Muscle of leg (tissue), 16 donors: ENCODE data around the gene PHKA1. TPM values are rescaled to one million over a fixed set of nuclear protein-coding genes. Genes with fewer than 3 reads are reported as not detected.
A peak's percentile ranks its signal among the peaks of the same experiment; 100 is the strongest.
"Not testable (repeated sequence)": the region's sequence is repeated elsewhere in the genome, so short reads cannot be mapped to it uniquely, and the experiment has no call there.

Experiments
- DNase-seq: peaks from one replicate; pipeline ENCODE4 v3.0.0; 2013
- H3K27ac ChIP-seq: one replicate; pipeline ENCODE4 v1.5.1; 2013; ENCODE audit warnings: mild to moderate bottlenecking, low read length, control low read depth
- H3K27me3 ChIP-seq: one replicate; pipeline ENCODE4 v1.6.1; 2013; ENCODE audit warnings: low read length; ENCODE audit not compliant: control insufficient read depth, insufficient read depth
- H3K36me3 ChIP-seq: one replicate; pipeline ENCODE4 v1.6.1; 2013; ENCODE audit warnings: low read length; ENCODE audit not compliant: control insufficient read depth, insufficient read depth
- H3K4me1 ChIP-seq: one replicate; pipeline ENCODE4 v1.6.1; 2013; ENCODE audit warnings: low read length; ENCODE audit not compliant: control insufficient read depth, insufficient read depth
- H3K4me3 ChIP-seq: one replicate; pipeline ENCODE4 v1.5.1; 2013; ENCODE audit warnings: low read length, control low read depth
- H3K9me3 ChIP-seq: replicated peaks from 2 replicates; pipeline ENCODE4 v1.6.1; 2013; ENCODE audit warnings: low read depth, low read length; ENCODE audit not compliant: control insufficient read depth
- WGBS: methylation state at CpG from one replicate; pipeline ENCODE4 v1.1.5; 2013; ENCODE audit warnings: missing lambda C conversion rate; ENCODE audit not compliant: insufficient coverage; 5-methylcytosine and 5-hydroxymethylcytosine counted together
- long read RNA-seq, 11 donors: transcript quantifications; one replicate each; lab custom pipeline, GENCODE V29; 2026
- polyA plus RNA-seq, 8 donors: library from polyadenylated mRNA; unstranded; fragments of 120-200 nt; gene quantifications; one replicate each; pipeline versions ENCODE4 v1.2.1 to v1.2.3, GENCODE V29; 2013; ENCODE audit warnings: inconsistent platforms in 1 of 8, low replicate concordance in 1 of 8; ENCODE audit not compliant: insufficient read length in 8 of 8, insufficient read depth in 1 of 8
- total RNA-seq: library from RNA; stranded (reverse); fragments of 120-200 nt; gene quantifications from one replicate; pipeline ENCODE4 v1.2.4, GENCODE V29; 2013

PHKA1 gene
- total RNA-seq (2.7 TPM), polyA plus RNA-seq (1 to 10 TPM; 2.0 to 3.8 (median 3.1) TPM)
- long read RNA-seq, donor 1 = 0 reads
- long read RNA-seq, donor 2 = 0 reads
- long read RNA-seq, donor 3, full-length matches to known transcripts = 1 of 1 reads
- long read RNA-seq, donor 3, partial matches to known transcripts = 0 of 1 reads
- long read RNA-seq, donor 3, other reads (novel, unspliced or antisense) = 0 of 1 reads
- long read RNA-seq, donor 4 = 0 reads
- long read RNA-seq, donor 5 = 0 reads
- long read RNA-seq, donor 6 = 0 reads
- long read RNA-seq, donor 7 = 0 reads
- long read RNA-seq, donor 8 = 0 reads
- long read RNA-seq, donor 9 = 0 reads
- long read RNA-seq, donor 10 = 0 reads
- long read RNA-seq, donor 11 = 0 reads

- not testable (repeated sequence) for H3K36me3 ChIP-seq, H3K9me3 ChIP-seq, H3K4me1 ChIP-seq
- DNase-seq = peak; percentile 38
- H3K27me3 ChIP-seq = peaks cover 16% of the 10 kb centered on the region
- H3K27ac ChIP-seq = peak within 1 kb of the TSS; percentile 69
- peak within 1 kb of the TSS; percentile 46 for H3K4me3 ChIP-seq
- 34% methylated on average over 71 of the region's 80 CpGs for WGBS
These were observed at the start of gene PHKA1 for GRCh38 chrX:72713599-72714477. TSS of gene PHKA1 (minus strand) at chrX:72714306. CDS start at chrX:72713880, 426 bp downstream.

- H3K9me3 ChIP-seq, H3K4me3 ChIP-seq, H3K27me3 ChIP-seq, H3K36me3 ChIP-seq, H3K4me1 ChIP-seq, DNase-seq, H3K27ac ChIP-seq: not testable (repeated sequence)
- WGBS = no CpG with 5 or more reads among the region's 9 CpGs
These were observed 46.3 kb upstream of the PHKA1 start for GRCh38 chrX:72760454-72760853.

DNA sequence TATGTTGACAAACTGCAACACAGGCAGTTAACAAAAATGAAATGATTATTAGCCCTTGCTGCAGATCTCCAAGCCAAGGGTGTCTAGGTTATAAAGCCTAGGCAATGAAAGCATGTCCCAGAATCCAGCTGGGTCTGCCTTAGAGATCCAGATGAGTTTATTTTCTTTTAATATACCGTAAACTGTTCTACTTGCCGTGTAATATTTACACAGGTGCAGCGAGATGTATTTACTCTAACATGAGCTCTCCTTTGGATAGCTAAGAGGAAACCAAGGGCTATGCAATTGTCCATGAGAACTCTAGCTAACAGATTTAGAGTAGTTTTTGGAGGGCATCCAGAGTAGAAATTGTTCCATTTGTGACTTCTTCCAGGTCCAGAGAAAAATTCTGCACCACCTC is 34.4 kb upstream of the PHKA1 start:
- not testable (repeated sequence) for H3K27ac ChIP-seq, H3K9me3 ChIP-seq, H3K27me3 ChIP-seq, H3K36me3 ChIP-seq, H3K4me1 ChIP-seq, DNase-seq, H3K4me3 ChIP-seq
- no CpG with 5 or more reads among the region's 3 CpGs for WGBS

DNA sequence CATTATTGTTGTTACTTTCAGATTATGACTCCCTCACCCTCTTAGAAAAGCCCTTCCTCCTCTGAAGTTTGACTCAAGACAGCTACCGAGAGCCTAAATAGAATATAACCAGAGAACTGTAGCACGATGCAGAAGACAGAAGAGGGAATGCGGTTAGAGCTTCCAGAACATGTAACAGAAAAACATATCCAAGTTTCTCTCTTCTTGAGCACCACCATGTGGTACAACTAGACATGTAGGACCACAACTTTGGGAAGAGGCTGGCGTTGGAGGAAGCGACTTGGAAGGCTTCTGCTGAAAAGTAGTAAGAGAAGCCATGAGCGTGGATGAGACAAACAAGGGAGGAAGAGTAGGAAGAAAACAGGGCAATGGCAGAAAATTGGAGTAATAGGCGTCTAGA is 31.4 kb upstream of the PHKA1 start:
- H3K9me3 ChIP-seq, H3K36me3 ChIP-seq, H3K4me1 ChIP-seq, DNase-seq, H3K27ac ChIP-seq, H3K4me3 ChIP-seq, H3K27me3 ChIP-seq: not testable (repeated sequence)
- no CpG with 5 or more reads among the region's 7 CpGs for WGBS

DNA sequence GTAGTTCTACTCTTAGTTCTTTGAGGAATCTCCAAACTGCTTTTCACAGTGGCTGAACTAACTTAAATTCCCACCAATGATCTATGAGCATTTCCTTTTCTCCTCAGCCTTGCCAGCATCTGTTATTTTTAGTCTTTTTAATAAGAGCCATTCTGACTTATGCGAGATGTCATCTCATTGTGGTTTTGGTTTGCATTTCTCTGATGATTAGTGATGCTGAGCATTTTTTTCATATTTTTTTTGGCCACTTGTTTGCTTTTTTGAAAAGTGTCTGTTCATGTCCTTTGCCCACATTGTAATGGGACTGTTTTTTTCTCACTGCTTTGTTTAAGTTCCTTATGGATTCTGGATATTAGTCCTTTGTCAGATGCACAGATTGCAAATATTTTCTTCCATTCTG is 21.5 kb upstream of the PHKA1 start:
- Histone ChIP-seq H3K27ac (no peak overlapping the region), H3K4me1 (no peaks in the 10 kb centered on the region), H3K27me3 (peaks cover 4% of the 10 kb centered on the region), H3K4me3 (no peak overlapping the region), H3K9me3 (no peaks in the 10 kb centered on the region), H3K36me3 (no peaks in the 10 kb centered on the region)
- DNase-seq = no peak
- no CpG with 5 or more reads among the region's 1 CpG for WGBS

DNA sequence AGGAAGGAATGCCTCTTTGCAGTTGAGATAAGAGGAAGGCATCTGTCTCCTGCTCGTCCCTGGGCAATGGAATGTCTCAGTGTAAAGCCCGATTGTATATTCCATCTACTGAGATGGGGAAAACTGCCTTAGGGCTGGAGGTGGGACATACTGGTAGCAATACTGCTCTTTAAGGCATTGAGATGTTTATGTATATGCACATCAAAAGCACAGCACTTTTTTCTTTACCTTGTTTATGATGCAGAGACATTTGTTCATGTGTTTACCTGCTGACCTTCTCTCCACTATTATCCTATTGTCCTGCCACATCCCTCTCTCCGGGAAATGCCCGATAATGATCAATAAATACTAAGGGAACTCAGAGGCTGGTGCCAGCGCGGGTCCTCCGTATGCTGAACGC is 19.5 kb upstream of the PHKA1 start:
- H3K27ac ChIP-seq, H3K9me3 ChIP-seq, H3K4me1 ChIP-seq, DNase-seq, H3K27me3 ChIP-seq, H3K36me3 ChIP-seq, H3K4me3 ChIP-seq: not testable (repeated sequence)
- 67% methylated on average over 6 of the region's 8 CpGs for WGBS

GRCh38 chrX:72727846-72728245 is 13.7 kb upstream of the PHKA1 start:
- Histone ChIP-seq H3K27me3 (peaks cover 5% of the 10 kb centered on the region), H3K4me1 (no peaks in the 10 kb centered on the region), H3K36me3 (no peaks in the 10 kb centered on the region), H3K4me3 (no peak overlapping the region), H3K9me3 (no peaks in the 10 kb centered on the region), H3K27ac (no peak overlapping the region)
- no peak for DNase-seq
- WGBS = 93% methylated on average over 4 of the region's 7 CpGs

DNA sequence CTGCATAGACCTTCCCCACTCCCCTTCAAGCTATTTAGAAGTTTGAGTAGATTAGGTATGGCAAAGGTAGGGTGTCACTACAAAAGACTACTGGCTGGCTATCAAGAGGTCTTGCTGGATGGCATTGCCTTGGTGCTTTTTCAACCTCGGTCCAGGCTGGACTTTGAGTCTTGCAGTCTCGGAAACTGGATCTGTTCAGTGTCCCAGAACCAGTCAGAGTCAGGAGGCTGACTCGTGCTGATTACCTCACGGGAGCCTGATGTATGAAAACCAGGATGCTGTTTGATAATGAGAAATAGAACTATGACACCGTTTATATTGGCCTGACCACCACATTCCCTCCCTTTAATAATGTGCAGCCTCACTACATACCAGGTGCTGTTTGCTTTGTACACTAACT is 2.7 kb upstream of the PHKA1 start:
- peaks cover 16% of the 10 kb centered on the region for H3K27me3 ChIP-seq
- no peaks in the 10 kb centered on the region for H3K9me3 ChIP-seq
- H3K36me3 ChIP-seq = no peaks in the 10 kb centered on the region
- H3K4me3 ChIP-seq = no peak overlapping the region
- no peak overlapping the region for H3K27ac ChIP-seq
- no peaks in the 10 kb centered on the region for H3K4me1 ChIP-seq
- no peak for DNase-seq
- whole genome bisulfite sequencing = 83% methylated on average over 2 of the region's 5 CpGs

DNA sequence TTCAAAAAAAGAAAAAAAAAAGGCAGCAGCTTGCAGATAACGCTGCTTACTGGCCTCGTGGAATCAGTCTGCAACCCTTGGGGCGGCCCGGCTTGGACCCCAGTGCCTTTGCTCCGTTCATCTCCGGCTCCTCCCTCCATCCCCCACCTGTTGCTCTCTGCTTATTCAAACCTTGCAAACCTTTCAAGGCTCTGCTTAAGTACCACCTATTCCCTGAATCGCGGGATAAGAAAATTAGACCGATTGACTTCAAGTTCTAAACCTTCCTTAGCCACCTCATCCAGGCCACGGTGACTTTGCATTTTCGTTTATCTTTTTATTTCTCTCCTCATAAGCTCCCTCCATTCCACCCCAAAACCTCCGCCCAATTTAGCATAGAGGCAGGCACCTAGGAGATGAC is 1.4 kb upstream of the PHKA1 start:
- H3K36me3 ChIP-seq = no peaks in the 10 kb centered on the region
- H3K27ac ChIP-seq = no peak overlapping the region
- DNase-seq = no peak
- H3K9me3 ChIP-seq = no peaks in the 10 kb centered on the region
- H3K27me3 ChIP-seq = peaks cover 16% of the 10 kb centered on the region
- H3K4me1 ChIP-seq = no peaks in the 10 kb centered on the region
- no peak overlapping the region for H3K4me3 ChIP-seq
- WGBS = 64% methylated on average over 9 of the region's 12 CpGs

- H3K4me1 ChIP-seq = no peaks in the 10 kb centered on the region
- H3K9me3 ChIP-seq = no peaks in the 10 kb centered on the region
- peak overlapping the region; percentile 46 for H3K4me3 ChIP-seq
- peak overlapping the region; percentile 69 for H3K27ac ChIP-seq
- H3K27me3 ChIP-seq = peaks cover 16% of the 10 kb centered on the region
- no peaks in the 10 kb centered on the region for H3K36me3 ChIP-seq
- peak; percentile 75 for DNase-seq
- 42% methylated on average over 9 of the region's 13 CpGs for WGBS
These were observed 391 bp upstream of the PHKA1 start for GRCh38 chrX:72714478-72714916.
